Measurements from ENCODE around the gene CARM1.
"Not testable (repeated sequence)": the region's sequence is repeated elsewhere in the genome, so short reads cannot be mapped to it uniquely, and the experiment has no call there.

CARM1 gene

DNA sequence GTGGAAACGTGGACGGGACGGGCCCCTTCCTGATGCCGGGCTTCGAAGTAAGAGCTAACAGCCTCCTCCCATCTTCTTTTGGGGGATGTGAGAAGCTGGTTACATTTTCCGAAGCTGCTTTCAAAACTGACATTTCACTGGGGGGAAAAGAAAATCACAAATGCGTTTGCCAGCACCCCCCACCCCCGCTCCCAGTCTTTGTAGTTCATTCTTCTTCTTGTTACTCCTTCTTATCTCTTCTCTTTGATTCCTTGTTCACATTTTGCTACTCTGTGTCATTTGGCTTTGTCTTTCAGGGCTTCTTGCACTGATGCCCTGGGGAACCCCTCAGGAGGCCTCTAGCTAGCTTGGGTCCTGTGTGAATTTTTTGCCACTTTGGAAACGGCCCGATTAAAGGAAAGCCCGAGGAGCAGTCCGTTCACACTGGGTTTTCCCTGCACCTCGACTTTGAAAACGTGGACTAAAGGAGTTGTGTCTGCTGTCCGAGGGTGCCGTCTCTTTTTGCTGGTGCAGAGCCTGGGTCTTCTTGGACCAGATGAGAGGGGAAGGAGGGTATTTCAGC is 1.3 kb downstream of the CARM1 start:
- DNase-seq (ENCODE audit: low read depth): no peak

DNA sequence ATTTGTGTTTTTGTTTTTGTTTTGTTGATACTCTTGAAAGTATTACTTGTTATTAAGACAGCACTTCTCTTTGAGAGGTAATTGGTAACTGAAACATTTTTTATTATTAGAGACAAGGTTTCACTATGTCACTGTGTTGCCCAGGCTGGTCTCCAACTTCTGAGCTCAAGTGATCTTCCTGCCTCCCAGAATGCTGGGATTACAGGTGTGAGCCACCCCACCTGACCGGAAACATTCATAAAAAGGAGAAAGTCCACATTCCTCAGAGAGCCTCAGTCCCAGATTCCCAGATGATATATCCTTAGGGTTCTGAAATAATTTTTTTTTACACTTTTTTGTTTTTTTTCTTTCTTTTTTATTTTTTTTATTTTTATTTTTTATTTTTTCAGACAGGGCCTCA is 2.7 kb downstream of the CARM1 start:
- no peak for DNase-seq (ENCODE audit: low read depth)

GRCh38 chr19:10876459-10877240 is 5.3 kb downstream of the CARM1 start:
- no peak for DNase-seq (ENCODE audit: low read depth)

DNA sequence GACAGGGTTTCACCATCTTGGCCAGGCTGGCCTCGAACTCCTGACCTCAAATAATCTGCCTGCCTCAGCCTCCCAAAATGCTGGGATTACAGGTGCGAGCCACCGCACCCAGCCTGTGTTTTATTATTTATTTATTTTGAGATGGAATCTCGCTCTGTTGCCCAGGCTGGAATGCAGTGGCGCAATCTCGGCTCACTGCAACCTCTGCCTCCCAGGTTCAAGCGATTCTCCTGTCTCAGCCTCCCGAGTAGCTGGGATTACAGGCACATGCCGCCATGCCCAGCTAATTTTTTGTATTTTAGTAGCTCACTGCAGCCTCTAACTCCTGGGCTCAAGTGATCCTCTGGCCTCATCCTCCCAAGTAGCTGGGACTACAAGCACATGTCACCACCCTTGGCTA is 6.3 kb downstream of the CARM1 start:
- DNase-seq (ENCODE audit: low read depth): not testable (repeated sequence)

DNA sequence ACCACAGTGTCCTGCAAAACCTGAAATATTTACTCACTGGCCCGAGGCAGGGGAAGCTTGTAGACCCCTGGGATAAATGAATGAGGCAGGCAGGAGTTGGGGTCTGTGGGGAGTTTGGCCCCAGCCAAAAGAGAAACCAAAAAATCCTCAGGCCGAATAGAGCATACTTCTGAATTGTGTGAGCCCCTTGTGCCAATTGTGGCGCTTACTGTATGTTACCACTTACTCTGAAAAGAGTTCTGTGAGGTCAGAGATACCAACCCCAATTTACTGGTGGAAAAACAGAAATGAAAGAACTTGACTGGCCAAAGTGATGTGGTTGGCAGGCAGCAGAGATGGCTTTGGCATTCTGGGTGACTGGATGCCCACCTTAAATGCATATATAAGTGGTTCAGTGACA is 6.9 kb downstream of the CARM1 start:
- DNase-seq (ENCODE audit: low read depth): no peak

GRCh38 chr19:10881403-10882107 is 10.2 kb downstream of the CARM1 start:
- DNase-seq (ENCODE audit: low read depth): no peak

DNA sequence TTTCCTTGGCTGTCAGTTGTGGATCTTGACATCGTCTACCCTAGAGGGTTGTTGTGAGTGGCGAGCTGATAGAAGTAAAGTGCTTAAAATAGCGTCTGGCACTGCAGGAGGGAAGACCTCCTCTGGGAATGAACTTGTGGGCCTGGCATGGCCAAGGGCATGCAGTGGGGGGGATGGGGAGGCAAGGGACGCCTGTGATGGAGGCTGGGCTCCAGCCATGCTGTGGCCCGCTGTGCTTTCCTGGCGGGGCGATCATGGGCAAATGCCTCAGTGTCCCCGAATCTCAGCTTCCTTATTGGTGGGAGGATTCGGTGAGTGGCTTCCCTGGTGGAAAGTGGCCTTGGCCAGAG is 10.7 kb downstream of the CARM1 start:
- DNase-seq (ENCODE audit: low read depth): no peak

DNA sequence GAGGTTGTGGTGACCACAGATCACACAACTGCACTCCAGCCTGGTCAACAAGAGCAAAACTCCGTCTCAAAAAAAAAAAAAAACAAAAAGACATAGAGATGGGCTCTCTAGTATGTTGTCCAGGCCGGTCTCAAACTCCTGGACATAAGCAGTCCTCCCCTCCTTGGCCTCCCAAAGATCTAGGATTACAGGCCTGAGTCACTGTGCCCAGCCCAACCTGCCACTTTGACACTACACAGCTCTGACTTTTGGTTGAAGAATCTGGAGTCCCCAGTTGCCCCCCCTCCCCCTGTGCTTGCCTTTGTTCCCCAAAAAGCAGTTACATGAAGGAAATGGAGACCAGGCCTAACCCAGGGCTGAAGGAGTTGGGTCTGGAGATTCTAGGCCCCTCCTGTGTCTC is 12.9 kb downstream of the CARM1 start:
- DNase-seq (ENCODE audit: low read depth): peak; percentile 73

- no peak for DNase-seq (ENCODE audit: low read depth)
Measured at GRCh38 chr19:10885201-10886169, 14.1 kb downstream of the CARM1 start.

GRCh38 chr19:10887616-10888367 is 16.4 kb downstream of the CARM1 start:
- DNase-seq (ENCODE audit: low read depth): no peak

- no peak for DNase-seq (ENCODE audit: low read depth)
Measured at GRCh38 chr19:10888421-10888866, 17.1 kb downstream of the CARM1 start.

DNA sequence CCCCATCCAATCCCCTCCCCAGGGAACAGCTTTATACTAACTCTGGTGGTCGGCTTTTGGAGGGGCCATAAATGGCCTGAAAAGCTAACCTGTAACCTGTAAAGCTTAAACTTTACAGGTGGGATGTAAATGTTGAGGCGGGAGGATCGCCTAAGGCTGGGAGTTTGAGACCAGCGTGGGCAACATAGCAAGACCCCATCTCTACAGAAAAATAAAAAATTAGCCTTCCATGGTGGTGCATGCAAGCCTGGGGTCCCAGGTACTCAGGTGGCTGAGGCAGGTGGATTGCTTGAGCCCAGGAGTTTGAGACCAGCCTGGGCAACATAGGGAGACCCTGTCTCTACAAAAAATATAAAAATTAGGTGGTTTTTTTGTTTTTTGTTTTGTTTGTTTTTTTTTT is 18.5 kb downstream of the CARM1 start:
- DNase-seq (ENCODE audit: low read depth): no peak

GRCh38 chr19:10891405-10892086 is 20.2 kb downstream of the CARM1 start:
- DNase-seq (ENCODE audit: low read depth): no peak

GRCh38 chr19:10892256-10892655 is 20.9 kb downstream of the CARM1 start:
- no peak for DNase-seq (ENCODE audit: low read depth)

DNA sequence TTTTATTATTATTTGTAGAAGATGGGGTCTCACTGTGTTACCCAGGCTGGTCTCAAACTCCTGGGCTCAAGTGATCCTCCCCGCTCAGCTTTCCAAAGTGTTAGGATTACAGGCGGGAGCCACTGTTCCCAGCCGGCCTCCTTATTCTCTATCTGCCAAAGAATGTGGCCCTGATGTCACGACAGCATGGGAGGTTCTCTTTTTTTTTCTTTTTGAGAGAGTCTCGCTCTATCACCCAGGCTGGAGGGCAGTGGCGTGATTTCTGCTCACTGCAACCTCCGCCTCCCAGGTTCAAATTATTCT is 23.5 kb downstream of the CARM1 start:
- DNase-seq (ENCODE audit: low read depth): no peak

GRCh38 chr19:10895363-10895762 is 24.0 kb downstream of the CARM1 start:
- no peak for DNase-seq (ENCODE audit: low read depth)

- DNase-seq (ENCODE audit: low read depth): no peak
Measured at GRCh38 chr19:10895920-10896319, 24.6 kb downstream of the CARM1 start.

- DNase-seq (ENCODE audit: low read depth): no peak
Measured at GRCh38 chr19:10896851-10897526, 25.6 kb downstream of the CARM1 start.

- DNase-seq (ENCODE audit: low read depth): no peak
Measured at GRCh38 chr19:10898633-10899032, 27.3 kb downstream of the CARM1 start.

GRCh38 chr19:10899151-10899653 is 27.8 kb downstream of the CARM1 start:
- no peak for DNase-seq (ENCODE audit: low read depth)

Measured in amniotic epithelial cell (primary cell).